Mesenteric fat pad (tissue), 1 donor: Measurements from ENCODE around the gene HOXB6. TPM values are rescaled to one million over a fixed set of nuclear protein-coding genes. Genes with fewer than 3 reads are reported as not detected.

Experiments
- DNase-seq: peaks from one replicate; pipeline ENCODE4 v3.0.0-alpha.2; 2020; ENCODE audit warnings: low spot score
- total RNA-seq: library from RNA; stranded (reverse); fragmentation: NEBNext Ultra II Directional; extraction: Animal tissue kit (Norgen Biotek cat#: 25700); gene quantifications from one replicate; pipeline ENCODE4 v1.2.1, GENCODE V29; 2021
- donor health status: DM: yes; HTN: yes; CAD: no.

HOXB6 gene
- total RNA-seq, 1 donor from 2014 or later, result 8.9 TPM

GRCh38 chr17:48596000-48596734 is 8.6 kb downstream of the HOXB6 start:
- no peak for DNase-seq

- no peak for DNase-seq
These were observed 9.3 kb downstream of the HOXB6 start for GRCh38 chr17:48595278-48595999.

- no peak for DNase-seq
These were observed 10.1 kb downstream of the HOXB6 start for GRCh38 chr17:48594538-48595277.

GRCh38 chr17:48593840-48594537 is 10.8 kb downstream of the HOXB6 start:
- no peak for DNase-seq

GRCh38 chr17:48593126-48593829 is 11.5 kb downstream of the HOXB6 start, which contains the start of gene HOXB5:
Gene HOXB5, minus strand, starts transcription at chr17:48593779. Its CDS starts 97 bp downstream, at chr17:48593682.
- no peak for DNase-seq

GRCh38 chr17:48592577-48592976 is 12.2 kb downstream of the HOXB6 start:
- no peak for DNase-seq

GRCh38 chr17:48592057-48592514 is 12.7 kb downstream of the HOXB6 start:
- DNase-seq, result no peak

- no peak for DNase-seq
These were observed 13.3 kb downstream of the HOXB6 start for GRCh38 chr17:48591255-48592056.

GRCh38 chr17:48590607-48591161 is 14.1 kb downstream of the HOXB6 start:
- no peak for DNase-seq

GRCh38 chr17:48589831-48590606 is 14.8 kb downstream of the HOXB6 start, which contains the start of gene HOXB3:
Gene HOXB3, minus strand, starts transcription at chr17:48590241. Its CDS starts 37,767 bp downstream, at chr17:48552474.
- no peak for DNase-seq

GRCh38 chr17:48589060-48589830 is 15.5 kb downstream of the HOXB6 start:
- no peak for DNase-seq

- DNase-seq, result no peak
These were observed 16.3 kb downstream of the HOXB6 start for GRCh38 chr17:48588528-48588927.

- DNase-seq, result no peak
These were observed 16.7 kb downstream of the HOXB6 start for GRCh38 chr17:48588074-48588415.

- DNase-seq, result no peak
These were observed 17.3 kb downstream of the HOXB6 start for GRCh38 chr17:48587276-48588073.

- DNase-seq, result no peak
These were observed 18.2 kb downstream of the HOXB6 start for GRCh38 chr17:48586355-48587258.

GRCh38 chr17:48584223-48584741 is 20.5 kb downstream of the HOXB6 start:
- no peak for DNase-seq
